OCI-LY1 (cell line): Measurements from ENCODE around the gene MINK1.

ENCODE experiments used
- CTCF ChIP-seq: fragments of 200-600 bp; sonication (generic), shearing (Covaris generic); IDR thresholded peaks from 2 replicates; pipeline ENCODE4 v1.5.1; 2017; ENCODE audit warnings: mild to moderate bottlenecking, antibody characterized with exemption, low read length, moderate library complexity, mixed read lengths
- EZH2 ChIP-seq: fragments of 200-600 bp; sonication (generic), shearing (Covaris generic); IDR thresholded peaks from 2 replicates; pipeline ENCODE4 v1.8.0; 2017; ENCODE audit warnings: borderline replicate concordance, mixed run types, mild to moderate bottlenecking, antibody characterized with exemption, low read length, moderate library complexity, mixed read lengths

GRCh38 chr17:4806777-4807604, 26.1 kb upstream of the MINK1 start, which contains the start of gene PLD2:
- TF ChIP-seq CTCF (no peak), EZH2 (no peak)
